CD4-positive, alpha-beta T cell treated with Interleukin-6 for 4 hours (primary cell): ENCODE results near the gene SH3BGRL2.
"Not testable (repeated sequence)": the region's sequence is repeated elsewhere in the genome, so short reads cannot be mapped to it uniquely, and the experiment has no call there.

ENCODE experiments used
- DNase-seq: peaks from one replicate; pipeline ENCODE4 v3.0.0-alpha.2; 2020; ENCODE audit warnings: mixed read lengths

SH3BGRL2 gene

DNA sequence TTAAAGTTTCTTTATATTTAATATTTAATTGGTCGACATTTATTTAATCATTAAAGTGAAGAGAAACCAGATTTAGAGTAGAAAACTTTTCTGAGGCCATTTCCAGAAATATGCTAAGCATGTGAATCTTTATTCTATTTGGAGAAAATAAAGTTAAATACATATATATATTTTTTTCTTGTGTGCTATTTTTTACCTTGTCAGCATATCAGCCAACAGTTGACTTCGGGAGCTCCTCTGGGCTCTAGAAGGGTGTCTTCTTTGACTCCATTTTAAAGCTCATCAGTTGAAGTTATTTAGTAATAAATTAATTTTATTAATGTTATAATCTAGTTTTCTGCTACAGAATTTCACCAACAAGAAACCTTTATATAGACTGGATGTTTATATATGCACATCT lies 73.1 kb downstream of the SH3BGRL2 start:
- DNase-seq, result no peak

DNA sequence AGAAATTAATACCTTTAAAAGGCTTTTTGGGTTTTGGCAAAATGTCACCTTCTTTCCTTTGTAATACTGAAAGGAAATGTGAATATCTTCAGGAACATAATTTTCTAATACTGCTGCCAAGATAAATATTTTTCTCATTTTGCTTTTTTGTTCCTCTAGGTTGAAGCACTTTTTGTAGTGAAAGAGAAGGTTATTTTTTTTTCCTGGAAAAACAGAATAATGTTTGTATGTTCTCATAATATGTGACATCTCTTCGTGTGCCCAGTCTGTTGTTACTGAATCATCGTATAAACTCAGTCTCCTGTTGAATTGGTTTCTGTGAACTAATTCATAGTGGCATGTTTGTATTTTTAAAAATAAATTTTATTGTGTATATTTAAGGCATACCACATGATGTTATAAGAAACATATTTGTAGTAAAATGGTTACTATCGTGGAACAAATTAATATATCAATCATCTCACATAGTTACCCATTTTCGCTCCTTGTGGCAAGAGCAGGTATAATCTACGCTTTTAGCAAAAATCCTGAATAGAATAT lies 74.4 kb downstream of the SH3BGRL2 start:
- DNase-seq, result no peak

DNA sequence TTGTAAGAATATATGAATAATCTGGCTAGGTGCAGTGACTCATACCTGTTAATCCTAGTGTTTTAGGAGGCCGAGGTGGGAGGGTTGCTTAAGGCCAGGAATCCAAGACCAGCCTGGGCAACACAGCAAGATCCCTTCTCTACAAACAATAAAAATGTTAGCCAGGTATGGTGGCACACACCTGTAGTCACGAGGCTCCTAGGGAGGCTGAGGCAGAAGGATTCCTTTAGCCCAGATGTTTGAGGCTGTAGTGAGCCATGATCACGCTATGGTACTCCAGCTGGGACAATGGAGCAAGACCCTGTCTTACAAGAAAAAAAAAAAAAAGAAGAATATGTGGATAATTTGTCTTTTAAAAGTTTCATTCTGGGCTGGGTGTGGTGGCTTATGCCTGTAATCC lies 75.4 kb downstream of the SH3BGRL2 start:
- no peak for DNase-seq

DNA sequence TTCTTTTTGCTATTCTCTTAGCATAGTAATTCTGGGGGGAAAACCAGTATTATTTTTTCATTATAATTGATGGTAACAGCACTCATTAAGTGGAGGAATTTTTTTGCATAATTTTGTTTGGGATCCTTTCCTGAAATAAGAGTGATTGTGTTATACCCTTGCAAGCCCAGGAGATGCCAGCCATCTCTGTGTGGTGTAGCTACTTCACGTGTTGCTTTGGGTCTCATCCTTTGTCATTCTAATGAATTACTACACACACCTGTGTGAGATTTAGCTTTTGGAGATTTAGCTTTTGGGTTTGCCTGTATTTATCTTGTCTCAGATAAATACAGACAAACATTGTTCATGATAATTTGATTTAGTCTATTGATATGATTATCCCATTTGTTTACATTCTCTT lies 76.5 kb downstream of the SH3BGRL2 start:
- no peak for DNase-seq

DNA sequence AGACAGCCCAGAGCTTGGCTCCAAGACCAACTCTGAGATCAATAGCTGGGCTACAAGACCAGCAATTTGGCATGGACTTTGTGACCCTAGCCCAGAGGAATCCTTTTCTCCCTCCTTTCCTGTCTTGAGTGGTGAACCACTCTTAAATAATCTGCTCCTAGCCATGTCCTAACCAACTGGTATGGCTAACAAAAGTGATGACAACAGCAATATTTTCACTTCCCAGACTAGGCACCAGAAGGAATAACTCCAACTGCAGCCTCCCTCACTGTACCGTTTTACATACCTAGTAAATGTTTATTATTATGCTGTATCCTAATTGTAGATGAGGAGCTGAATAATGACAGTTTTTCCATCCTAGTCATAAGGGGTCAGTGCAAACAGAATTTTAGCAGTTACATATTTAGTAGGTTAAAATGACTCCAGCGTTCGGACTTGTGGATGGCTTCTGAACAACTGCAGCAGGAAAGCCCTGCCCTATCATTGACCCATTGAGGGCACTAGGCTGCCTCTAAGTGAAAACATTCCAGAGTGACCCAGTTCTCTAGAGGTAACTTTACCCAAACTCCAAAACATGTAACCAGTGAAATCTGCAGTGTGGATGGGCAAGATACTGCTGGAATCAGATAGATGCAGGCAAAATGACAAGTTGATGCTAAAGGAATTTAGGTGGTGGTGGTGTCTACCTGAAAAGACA lies 77.1 kb downstream of the SH3BGRL2 start:
- DNase-seq, result no peak

DNA sequence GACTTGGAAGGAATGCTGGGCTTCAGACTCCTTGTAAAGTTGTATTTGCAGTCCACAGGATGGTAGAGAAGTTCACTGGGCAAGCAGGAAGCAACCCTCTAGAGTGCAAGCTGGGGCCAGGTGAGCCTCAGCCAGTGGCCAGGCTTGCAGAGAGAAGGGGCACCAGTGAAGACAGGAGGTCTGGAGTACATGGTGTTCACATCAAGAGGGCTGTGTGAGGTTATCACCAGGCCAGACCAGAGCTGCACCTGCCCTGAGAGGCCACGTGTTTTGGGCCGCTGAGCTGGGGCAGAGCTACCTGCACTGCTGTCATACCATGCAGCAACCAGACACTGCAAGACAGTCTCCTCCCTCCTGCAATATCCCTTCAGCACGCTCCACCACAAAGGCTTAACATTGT lies 79.0 kb downstream of the SH3BGRL2 start:
- DNase-seq, result no peak

DNA sequence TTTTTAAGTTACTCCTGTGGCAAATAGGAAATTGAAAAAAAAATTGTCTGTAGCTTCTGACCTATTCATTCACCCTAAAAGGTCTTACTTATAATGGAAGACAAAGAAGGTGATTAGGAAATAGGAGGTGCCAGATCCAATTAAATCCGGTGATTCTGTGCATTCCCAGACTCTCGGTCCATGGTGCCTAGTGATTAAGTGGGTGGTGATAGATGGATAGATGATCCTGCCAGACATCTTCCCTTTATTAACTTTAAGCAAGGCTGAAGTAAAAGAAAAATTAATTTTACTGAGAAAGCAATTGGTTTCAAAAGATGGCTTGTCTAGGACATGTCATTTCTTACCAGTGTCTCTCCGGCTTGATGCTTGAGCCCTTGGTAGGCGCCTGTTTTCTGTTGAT lies 80.0 kb downstream of the SH3BGRL2 start:
- no peak for DNase-seq

DNA sequence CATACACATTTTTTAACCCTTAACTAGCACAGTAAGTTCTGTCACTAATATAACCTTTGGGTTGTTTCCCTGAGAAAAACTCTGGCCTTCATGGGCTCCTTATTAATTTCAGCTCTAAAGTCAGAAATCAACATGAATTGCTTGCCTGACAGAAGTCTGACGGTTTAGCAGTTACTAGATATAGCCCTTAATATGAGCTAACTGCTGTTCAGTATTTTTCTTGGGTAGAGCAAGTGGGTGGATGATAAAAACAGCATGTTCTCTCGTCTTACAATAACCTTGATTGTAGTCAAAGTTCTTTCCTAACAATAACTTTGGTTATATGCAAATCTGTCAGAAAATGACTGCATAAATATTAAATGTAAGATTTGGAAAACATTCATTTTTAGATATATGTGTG lies 81.0 kb downstream of the SH3BGRL2 start:
- no peak for DNase-seq

DNA sequence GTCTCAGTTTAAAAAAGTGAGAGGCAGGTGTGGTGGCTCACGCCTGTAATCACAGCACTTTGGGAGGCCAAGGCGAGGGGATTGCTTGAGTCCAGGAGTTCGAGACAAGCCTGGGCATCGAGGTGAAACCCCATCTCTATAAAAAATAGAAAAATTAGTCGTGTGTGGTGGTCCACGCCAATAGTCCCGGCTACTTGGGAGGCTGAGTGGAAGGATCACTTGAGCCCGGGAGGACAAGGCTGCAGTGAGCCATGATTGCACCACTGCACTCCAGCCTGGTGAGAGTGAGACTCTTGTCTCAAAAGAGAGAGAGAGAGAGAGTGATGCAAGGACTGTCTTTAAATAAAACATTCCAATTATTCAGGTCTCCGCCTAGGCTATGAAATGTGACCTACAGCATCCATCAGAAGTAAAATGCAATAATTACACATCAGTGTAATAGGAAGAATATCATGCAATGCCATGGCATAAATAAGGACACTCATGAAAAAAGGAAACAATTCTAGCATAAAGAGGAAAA lies 81.5 kb downstream of the SH3BGRL2 start:
- DNase-seq, result no peak

DNA sequence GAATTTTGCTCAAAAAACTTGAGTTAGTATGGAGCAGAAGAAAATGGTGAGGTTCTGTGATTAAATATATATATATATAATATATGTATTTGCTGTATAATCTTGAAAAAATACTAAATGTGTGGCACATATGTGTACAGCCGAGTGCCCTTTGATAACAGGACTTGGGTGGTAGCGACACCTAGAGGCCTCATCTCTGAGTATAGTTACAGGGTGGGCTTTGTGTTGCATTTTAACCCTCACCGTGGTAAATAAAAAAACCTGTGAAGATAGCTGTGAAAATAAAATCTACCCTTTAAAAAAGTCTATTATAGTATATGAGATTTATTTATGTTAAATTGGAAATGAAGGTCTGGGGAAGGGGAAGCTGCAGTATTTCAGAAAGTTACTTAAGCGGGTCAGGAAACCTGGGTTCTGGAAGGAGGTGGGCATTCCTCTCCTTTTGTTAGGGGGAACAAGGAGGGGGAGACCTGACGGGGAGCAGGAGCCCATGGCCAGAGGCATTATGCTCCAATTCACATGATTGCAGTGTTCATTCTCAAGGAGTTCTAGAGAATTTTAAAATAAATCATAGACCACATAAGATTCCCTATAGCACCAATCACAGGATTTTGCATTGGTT lies 82.7 kb downstream of the SH3BGRL2 start:
- peak; percentile 64 for DNase-seq

DNA sequence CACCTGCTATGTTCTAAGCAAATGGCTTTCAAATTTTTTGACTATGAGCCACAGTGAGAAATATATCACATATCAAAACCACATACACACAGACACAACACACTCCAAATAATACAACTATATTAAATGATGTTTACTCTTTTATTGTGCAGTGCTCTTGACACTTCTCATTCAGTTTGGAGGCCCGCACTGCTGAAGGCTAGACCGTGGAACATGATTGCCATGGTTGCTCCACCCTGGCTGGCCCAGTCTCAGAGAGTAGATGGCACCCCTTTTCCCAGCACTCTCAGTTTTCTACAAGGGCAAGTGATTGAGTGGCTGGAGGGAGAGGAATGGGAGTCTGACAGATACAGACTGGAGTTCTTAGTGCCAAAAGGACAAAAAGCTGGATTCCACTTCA lies 86.9 kb downstream of the SH3BGRL2 start:
- DNase-seq, result no peak

DNA sequence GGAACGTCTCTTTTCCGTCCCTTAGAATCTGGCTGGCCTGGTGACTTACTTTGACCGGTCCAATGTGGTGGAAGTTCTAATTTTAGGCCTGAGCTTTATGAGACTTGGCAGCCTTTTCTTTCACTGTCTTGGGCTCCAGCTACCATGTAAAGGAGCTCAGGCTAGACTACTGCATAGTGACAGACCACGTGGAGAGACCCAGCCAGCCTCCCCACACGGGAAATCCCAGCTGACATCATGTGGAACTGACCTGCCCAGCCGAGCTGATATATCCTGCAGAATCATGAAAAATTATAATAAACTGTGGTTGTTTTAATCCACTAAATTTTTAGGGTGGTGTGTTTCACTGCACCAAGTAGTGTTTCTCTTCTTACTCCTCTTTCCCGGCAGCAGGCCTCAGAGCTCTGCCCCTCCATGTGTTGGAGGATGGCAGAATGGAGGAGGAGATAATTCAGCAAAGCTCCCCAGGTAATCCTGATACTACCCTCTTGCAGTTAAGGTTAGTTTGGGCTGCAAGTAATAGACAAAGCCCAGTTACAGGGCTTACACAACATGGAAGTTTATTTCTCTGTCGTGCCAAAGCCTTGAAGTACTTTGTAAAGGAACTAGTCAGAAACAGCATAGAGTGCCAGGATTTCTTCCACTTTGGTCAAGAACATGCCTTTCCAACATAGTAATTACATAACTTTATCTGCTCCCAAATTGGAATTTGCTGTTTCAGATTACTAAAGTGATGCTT lies 87.5 kb downstream of the SH3BGRL2 start:
- DNase-seq, result no peak

DNA sequence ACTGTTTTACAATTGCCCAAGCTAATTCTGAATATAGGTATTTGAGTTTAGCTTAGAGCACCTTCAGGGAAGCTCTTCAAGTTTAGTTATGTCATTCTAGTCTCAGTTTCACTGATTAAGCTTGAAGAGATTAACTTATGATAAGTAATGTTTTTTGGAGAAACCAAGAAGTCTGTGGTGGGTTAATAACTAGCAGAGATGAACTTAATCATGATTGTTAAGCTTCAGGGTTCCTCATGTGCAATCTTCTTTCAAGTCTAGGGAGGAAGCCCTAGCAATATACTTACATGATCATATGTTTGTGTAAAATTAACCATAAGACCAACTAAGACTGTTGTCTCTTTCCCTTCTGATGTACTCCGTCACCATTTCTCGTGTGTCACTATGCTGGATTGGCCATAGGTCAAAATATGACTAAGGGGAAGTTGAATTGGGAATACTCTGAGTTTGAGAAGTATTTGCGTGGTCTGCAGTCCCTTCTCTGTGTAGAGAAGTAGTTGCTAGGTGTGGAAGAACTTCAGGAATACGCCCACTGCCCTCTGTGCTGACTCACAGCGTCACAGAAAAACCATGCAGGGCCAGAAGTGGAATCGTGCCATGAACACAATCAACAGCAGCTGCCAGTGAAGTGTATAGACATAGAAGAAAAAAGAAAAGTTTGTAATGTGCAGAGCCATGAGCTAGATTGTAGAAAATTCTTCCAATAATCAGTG lies 88.3 kb downstream of the SH3BGRL2 start:
- no peak for DNase-seq

DNA sequence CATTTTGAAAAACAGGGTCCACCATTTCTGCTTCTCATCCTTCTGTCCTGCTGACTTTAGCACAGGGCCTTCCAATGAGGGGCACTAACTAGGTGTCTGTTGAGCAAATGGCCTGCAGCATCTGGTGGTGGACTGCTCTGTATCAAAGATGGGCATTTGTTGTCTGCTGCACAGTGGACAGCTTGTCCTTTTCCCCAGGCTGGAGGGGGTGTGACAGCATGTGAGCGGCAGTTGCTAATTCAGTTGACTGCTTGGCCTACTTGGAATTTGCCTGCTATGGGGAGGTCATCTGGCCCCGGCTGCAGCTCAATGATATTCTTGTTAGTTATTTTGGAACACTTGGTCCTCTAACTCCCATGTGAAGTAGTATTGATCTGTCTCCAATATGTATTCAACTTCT lies 93.7 kb downstream of the SH3BGRL2 start:
- no peak for DNase-seq

DNA sequence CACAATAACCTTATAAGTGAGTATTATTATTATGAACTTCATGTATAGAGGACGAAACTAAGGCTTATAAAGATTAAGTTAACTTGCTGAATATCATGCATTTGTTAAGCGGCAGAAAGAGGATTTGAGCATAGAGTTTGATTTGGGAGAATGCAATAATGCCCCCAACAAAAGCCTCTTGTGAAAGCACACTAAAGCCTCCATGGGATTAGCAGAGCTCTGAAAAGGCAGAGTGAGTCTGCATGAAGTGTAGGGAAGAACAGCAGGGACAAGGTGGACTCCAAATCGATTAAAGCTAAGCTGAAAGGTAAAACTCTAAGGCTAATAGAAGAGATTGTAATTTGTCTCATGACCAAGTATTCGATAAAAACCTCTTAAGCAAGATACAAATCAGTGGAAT lies 100.3 kb downstream of the SH3BGRL2 start:
- DNase-seq, result no peak

DNA sequence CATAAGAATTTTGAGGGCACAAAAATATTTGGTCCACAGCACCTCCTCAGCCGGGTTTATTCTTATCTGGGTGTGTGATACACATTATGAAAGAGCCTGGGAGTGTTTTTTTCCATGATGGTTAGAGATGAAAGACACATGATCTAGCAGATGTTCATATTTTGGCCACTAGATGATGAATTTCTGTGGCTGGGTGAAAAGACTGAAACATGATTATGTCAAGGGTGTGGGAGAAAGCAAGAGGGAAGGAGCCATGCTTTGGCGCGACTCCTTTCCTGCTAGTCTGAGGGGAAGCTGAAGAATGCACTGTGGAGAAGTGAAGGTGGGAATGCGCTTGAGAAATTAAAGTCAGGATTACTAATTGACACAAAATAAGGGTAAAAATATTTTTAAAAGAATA lies 102.3 kb downstream of the SH3BGRL2 start:
- DNase-seq, result no peak

DNA sequence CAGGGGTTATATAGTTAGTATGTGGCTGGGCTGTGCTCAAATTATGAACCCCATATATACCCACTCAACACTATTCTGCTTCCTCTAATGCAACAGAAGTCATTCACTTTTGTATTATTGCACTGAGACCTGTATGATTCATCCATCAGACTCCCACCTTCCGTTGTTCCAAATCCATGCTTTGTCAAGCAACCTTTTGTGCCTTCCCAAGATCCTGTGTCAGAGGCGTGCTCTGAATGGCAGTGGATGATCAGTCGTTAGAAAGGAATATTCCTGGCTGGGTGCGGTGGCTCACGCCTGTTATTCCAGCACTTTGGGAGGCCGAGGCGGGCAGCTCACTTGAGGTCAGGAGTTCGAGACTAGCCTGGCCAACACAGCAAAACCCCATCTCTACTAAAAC lies 103.2 kb downstream of the SH3BGRL2 start:
- no peak for DNase-seq

DNA sequence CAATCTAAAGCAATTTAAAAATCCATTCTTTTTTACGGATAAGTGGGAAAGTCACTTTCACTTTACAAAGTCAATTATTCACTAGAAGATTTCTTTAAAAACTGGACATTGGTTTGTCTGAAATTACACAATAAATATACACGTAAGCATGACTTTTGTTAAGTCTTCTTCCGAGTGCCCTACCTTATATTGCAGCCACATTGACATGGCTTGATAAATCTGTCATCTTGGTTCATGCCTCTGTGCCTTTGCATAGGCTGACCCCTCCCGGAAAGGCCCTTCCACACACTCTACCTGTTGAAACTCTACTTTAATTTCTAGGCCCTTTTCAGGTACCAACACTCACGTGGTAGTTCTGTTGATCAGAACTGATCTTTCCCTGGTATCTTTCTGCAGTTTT lies 104.1 kb downstream of the SH3BGRL2 start:
- DNase-seq, result no peak

DNA sequence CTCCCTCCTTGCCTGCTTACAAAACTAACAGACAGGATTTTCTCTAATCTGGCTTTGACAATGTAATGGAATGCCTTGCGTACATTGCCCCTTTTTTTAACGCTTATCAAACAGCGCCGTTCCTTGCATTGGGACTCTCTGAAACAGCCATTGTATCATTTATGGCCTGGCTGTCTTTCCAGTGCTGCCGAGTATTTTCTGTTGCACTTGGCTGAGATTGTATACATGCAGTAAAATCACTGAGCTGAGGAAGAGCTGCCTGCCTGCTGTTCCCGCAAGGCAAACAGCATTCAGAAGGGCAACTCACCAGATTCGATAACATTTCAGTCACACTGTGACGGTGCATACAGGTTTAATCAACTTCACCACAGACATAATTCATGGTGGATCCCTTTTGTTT lies 106.0 kb downstream of the SH3BGRL2 start:
- no peak for DNase-seq

DNA sequence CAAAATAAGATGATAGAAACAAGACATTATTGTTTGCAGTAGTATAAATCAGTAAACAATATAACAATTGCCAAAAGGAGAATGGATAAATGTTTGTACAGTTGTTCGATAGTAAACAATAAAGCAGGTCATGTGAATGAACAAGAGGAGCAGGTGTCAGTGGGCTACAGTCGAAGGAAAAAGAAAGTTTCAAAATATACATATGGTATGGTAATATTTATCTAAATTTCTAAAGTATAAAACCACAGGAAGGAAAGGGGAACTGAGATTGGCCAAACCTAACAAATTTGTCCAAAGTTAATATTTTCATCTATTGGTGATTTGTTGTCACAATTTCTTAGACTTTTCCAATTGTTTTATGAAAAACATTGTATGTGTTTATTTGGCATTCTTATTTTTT lies 110.9 kb downstream of the SH3BGRL2 start:
- no peak for DNase-seq

DNA sequence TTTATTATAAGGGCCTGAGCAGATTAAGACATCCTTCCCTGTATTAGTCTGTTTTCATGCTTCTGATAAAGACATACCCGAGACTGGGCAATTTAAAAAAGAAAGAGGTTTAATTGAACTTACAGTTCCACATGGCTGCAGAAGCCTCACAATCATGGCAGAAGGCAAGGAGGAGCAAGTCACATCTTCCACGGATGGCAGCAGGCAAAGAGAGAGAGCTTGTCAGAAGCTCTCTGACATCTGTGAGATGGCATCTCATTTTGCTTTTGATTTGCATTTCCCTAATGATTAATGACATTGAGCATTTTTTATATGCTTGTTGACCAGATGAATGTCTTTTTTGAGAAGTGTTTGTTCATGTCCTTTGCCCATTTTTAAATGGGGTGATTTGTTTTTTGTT lies 114.2 kb downstream of the SH3BGRL2 start:
- DNase-seq, result not testable (repeated sequence)

DNA sequence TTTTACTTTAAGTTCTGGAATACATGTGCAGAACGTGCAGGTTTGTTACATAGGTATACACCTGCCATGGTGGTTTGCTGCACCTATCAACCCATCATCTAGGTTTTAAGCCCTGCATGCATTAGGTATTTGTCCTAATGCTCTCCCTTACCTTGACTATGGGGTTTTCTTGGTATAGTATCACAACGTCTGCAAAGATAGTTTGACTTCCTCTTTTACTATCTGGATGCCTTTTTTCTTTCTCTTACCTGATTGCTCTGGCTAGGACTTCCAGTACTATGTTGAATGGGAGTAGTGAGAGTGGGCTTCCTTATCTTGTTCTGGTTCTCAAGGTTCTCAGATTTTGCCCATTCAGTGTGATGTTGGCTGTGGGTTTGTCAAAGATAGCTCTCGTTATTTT lies 115.2 kb downstream of the SH3BGRL2 start:
- not testable (repeated sequence) for DNase-seq

DNA sequence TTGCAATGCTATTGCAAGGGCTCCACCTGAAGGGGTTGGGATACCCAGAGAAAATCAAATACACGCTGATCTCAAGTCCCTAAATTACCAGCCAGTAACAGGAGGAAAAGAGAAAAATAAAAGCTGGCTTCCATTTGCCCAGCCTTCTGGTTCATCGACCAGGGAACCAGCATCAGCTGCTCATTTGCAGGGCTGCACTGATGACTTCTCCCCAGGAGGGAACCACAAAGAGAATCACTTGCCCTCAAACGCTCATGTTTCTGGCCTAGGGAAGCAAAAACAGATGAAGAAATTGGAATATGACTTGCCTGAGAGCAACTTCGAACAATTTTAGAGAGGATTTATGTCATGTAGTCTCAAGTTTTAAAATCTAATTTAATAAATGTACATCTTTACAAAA lies 119.7 kb downstream of the SH3BGRL2 start:
- no peak for DNase-seq
